Measurements from ENCODE around the gene TRAPPC4. TPM values are rescaled to one million over a fixed set of nuclear protein-coding genes. Genes with fewer than 3 reads are reported as not detected.
A peak's percentile ranks its signal among the peaks of the same experiment; 100 is the strongest.

The TRAPPC4 gene
- total and polyA plus RNA-seq, 2 experiments from 2014 or later = 90.6 to 210 TPM

GRCh38 chr11:119006656-119007055 is 11.9 kb upstream of the TRAPPC4 start:
- Histone ChIP-seq H3K9me3 (ENCODE audit: low read depth) (no peaks in the 10 kb centered on the region), H3K4me1 (ENCODE audit: insufficient read depth) (peaks cover 1% of the 10 kb centered on the region; the same call in 1 of the 2 replicates), H4K20me1 (ENCODE audit: insufficient read depth) (no peaks in the 10 kb centered on the region), H3K4me3 (no peak overlapping the region), H3K36me3 (ENCODE audit: low read depth) (peaks cover 19% of the 10 kb centered on the region), H3K4me2 (ENCODE audit: unreplicated experiment) (no peak overlapping the region), H3K27me3 (replicated peaks; ENCODE audit: insufficient read depth) (no peaks in the 10 kb centered on the region), H2AFZ (no peak overlapping the region), H3K9ac (no peak overlapping the region), H3K27ac (no peak overlapping the region), H3K9me2 (ENCODE audit: insufficient read depth) (no peaks in the 10 kb centered on the region), H3F3A (ENCODE audit: insufficient read depth) (peaks cover 8% of the 10 kb centered on the region; the same call in 1 of the 2 replicates), H3K79me2 (ENCODE audit: insufficient read depth) (peaks cover 34% of the 10 kb centered on the region)
- DNase-seq = no peak
- in situ Hi-C loops (cut with MboI) = no loop called here
- WGBS, 2 experiments (ENCODE audit: low coverage in 1 of 2, low lambda C conversion rate in 2 of 2, missing lambda C conversion rate in 2 of 2) = 75 to 83% methylated on average over 4 of the region's 4 CpGs
- TF ChIP-seq EZH2phosphoT487 (IDR thresholded peaks at IDR 0.05; ENCODE audit: insufficient read depth, low read depth) (no peak), EZH2 (IDR thresholded peaks at IDR 0.05; ENCODE audit: insufficient read depth, poor library complexity, severe bottlenecking) (no peak)

- DNase-seq = no peak
- H3F3A ChIP-seq (ENCODE audit: insufficient read depth) = peaks cover 54% of the 10 kb centered on the region
- no peaks in the 10 kb centered on the region for H3K9me3 ChIP-seq (ENCODE audit: low read depth)
- H3K4me1 ChIP-seq (ENCODE audit: insufficient read depth) = peaks cover 12% of the 10 kb centered on the region
- H3K9me2 ChIP-seq (ENCODE audit: insufficient read depth) = no peaks in the 10 kb centered on the region
- no peaks in the 10 kb centered on the region for H4K20me1 ChIP-seq (ENCODE audit: insufficient read depth)
- H3K9ac ChIP-seq = no peak overlapping the region
- 77 to 85% methylated on average over 6 of the region's 6 CpGs for WGBS, 2 experiments (ENCODE audit: low coverage in 1 of 2, low lambda C conversion rate in 2 of 2, missing lambda C conversion rate in 2 of 2)
- no peak overlapping the region for H3K27ac ChIP-seq
- H3K27me3 ChIP-seq (replicated peaks; ENCODE audit: insufficient read depth) = no peaks in the 10 kb centered on the region
- H2AFZ ChIP-seq = no peak overlapping the region
- H3K4me3 ChIP-seq = no peak overlapping the region
- no peak overlapping the region for H3K4me2 ChIP-seq (ENCODE audit: unreplicated experiment)
- H3K79me2 ChIP-seq (ENCODE audit: insufficient read depth) = peaks cover 29% of the 10 kb centered on the region
- TF ChIP-seq EZH2 (IDR thresholded peaks at IDR 0.05; ENCODE audit: insufficient read depth, poor library complexity, severe bottlenecking) (no peak), EZH2phosphoT487 (IDR thresholded peaks at IDR 0.05; ENCODE audit: insufficient read depth, low read depth) (no peak)
- in situ Hi-C loops (cut with MboI) = no loop called here
- H3K36me3 ChIP-seq (ENCODE audit: low read depth) = peaks cover 40% of the 10 kb centered on the region
Measured at GRCh38 chr11:119011476-119012053, 7.0 kb upstream of the TRAPPC4 start.

GRCh38 chr11:119012629-119013170 is 5.9 kb upstream of the TRAPPC4 start:
- Histone ChIP-seq H3K4me2 (ENCODE audit: unreplicated experiment) (no peak overlapping the region), H2AFZ (no peak overlapping the region), H3F3A (ENCODE audit: insufficient read depth) (peaks cover 63% of the 10 kb centered on the region), H3K4me3 (no peak overlapping the region), H3K79me2 (ENCODE audit: insufficient read depth) (peaks cover 41% of the 10 kb centered on the region), H3K9ac (no peak overlapping the region), H3K9me2 (ENCODE audit: insufficient read depth) (no peaks in the 10 kb centered on the region), H3K9me3 (ENCODE audit: low read depth) (no peaks in the 10 kb centered on the region), H3K27me3 (replicated peaks; ENCODE audit: insufficient read depth) (no peaks in the 10 kb centered on the region), H3K27ac (no peak overlapping the region), H3K4me1 (ENCODE audit: insufficient read depth) (peaks cover 16% of the 10 kb centered on the region), H4K20me1 (ENCODE audit: insufficient read depth) (no peaks in the 10 kb centered on the region), H3K36me3 (ENCODE audit: low read depth) (peaks cover 34% of the 10 kb centered on the region)
- TF ChIP-seq EZH2phosphoT487 (IDR thresholded peaks at IDR 0.05; ENCODE audit: insufficient read depth, low read depth) (no peak), EZH2 (IDR thresholded peaks at IDR 0.05; ENCODE audit: insufficient read depth, poor library complexity, severe bottlenecking) (no peak)
- in situ Hi-C loops (cut with MboI) = no loop called here
- no peak for DNase-seq
- 58 to 68% methylated on average over 3 of the region's 3 CpGs for WGBS, 2 experiments (ENCODE audit: low coverage in 1 of 2, low lambda C conversion rate in 2 of 2, missing lambda C conversion rate in 2 of 2)

- TF ChIP-seq EZH2phosphoT487 (IDR thresholded peaks at IDR 0.05; ENCODE audit: insufficient read depth, low read depth) = no peak
- no peak for TF ChIP-seq EZH2 (IDR thresholded peaks at IDR 0.05; ENCODE audit: insufficient read depth, poor library complexity, severe bottlenecking)
- Histone ChIP-seq H3K4me1 (ENCODE audit: insufficient read depth) (peaks cover 16% of the 10 kb centered on the region), H3K9me3 (ENCODE audit: low read depth) (no peaks in the 10 kb centered on the region), H3K79me2 (ENCODE audit: insufficient read depth) (peaks cover 52% of the 10 kb centered on the region), H3K27me3 (replicated peaks; ENCODE audit: insufficient read depth) (no peaks in the 10 kb centered on the region), H3K36me3 (ENCODE audit: low read depth) (peaks cover 34% of the 10 kb centered on the region), H3K4me2 (ENCODE audit: unreplicated experiment) (no peak overlapping the region), H3K27ac (0 out of 2 replicates have a peak overlapping the region, but pooled peaks have one; percentile 1), H4K20me1 (ENCODE audit: insufficient read depth) (no peaks in the 10 kb centered on the region), H3K4me3 (no peak overlapping the region), H3F3A (ENCODE audit: insufficient read depth) (peaks cover 66% of the 10 kb centered on the region), H3K9ac (no peak overlapping the region), H2AFZ (no peak overlapping the region), H3K9me2 (ENCODE audit: insufficient read depth) (no peaks in the 10 kb centered on the region)
- in situ Hi-C loops (cut with MboI) = no loop called here
- no peak for DNase-seq
- WGBS, 2 experiments (ENCODE audit: low coverage in 1 of 2, low lambda C conversion rate in 2 of 2, missing lambda C conversion rate in 2 of 2) = 89 to 91% methylated on average over 17 of the region's 17 CpGs
Measured at GRCh38 chr11:119014209-119014924, 4.2 kb upstream of the TRAPPC4 start.
